HG02623 (cell line): ENCODE results near the gene RBFOX1.

Source experiments
- ATAC-seq: cut with Tn5 transposase; IDR thresholded peaks from one replicate; pipeline ENCODE4 v1.9.1; 2021; ENCODE audit warnings: moderate library complexity; ENCODE audit not compliant: unreplicated experiment

RBFOX1 gene

GRCh38 chr16:7585705-7586104 lies 253.1 kb downstream of the RBFOX1 start:
- ATAC-seq = no peak

GRCh38 chr16:7590934-7591333 lies 258.3 kb downstream of the RBFOX1 start:
- no peak for ATAC-seq

GRCh38 chr16:7596308-7596707 lies 263.7 kb downstream of the RBFOX1 start:
- ATAC-seq = no peak

GRCh38 chr16:7597677-7598076 lies 265.0 kb downstream of the RBFOX1 start:
- ATAC-seq = no peak

GRCh38 chr16:7601100-7601499 lies 268.5 kb downstream of the RBFOX1 start:
- ATAC-seq = no peak

- no peak for ATAC-seq
These were observed 269.8 kb downstream of the RBFOX1 start for GRCh38 chr16:7602291-7602950.

- no peak for ATAC-seq
These were observed 273.2 kb downstream of the RBFOX1 start for GRCh38 chr16:7605812-7606211.

GRCh38 chr16:7612671-7613070 lies 280.0 kb downstream of the RBFOX1 start:
- no peak for ATAC-seq

GRCh38 chr16:7613518-7613917 lies 280.9 kb downstream of the RBFOX1 start:
- no peak for ATAC-seq

- no peak for ATAC-seq
These were observed 281.6 kb downstream of the RBFOX1 start for GRCh38 chr16:7614021-7614795.

- no peak for ATAC-seq
These were observed 282.9 kb downstream of the RBFOX1 start for GRCh38 chr16:7615565-7615964.

- no peak for ATAC-seq
These were observed 292.5 kb downstream of the RBFOX1 start for GRCh38 chr16:7624871-7625766.

GRCh38 chr16:7628981-7629380 lies 296.3 kb downstream of the RBFOX1 start:
- ATAC-seq = no peak

- ATAC-seq = no peak
These were observed 296.9 kb downstream of the RBFOX1 start for GRCh38 chr16:7629571-7629970.

- ATAC-seq = no peak
These were observed 304.8 kb downstream of the RBFOX1 start for GRCh38 chr16:7637446-7637845.

GRCh38 chr16:7638306-7638705 lies 305.7 kb downstream of the RBFOX1 start:
- ATAC-seq = no peak

- no peak for ATAC-seq
These were observed 307.7 kb downstream of the RBFOX1 start for GRCh38 chr16:7640334-7640733.

- no peak for ATAC-seq
These were observed 311.5 kb downstream of the RBFOX1 start for GRCh38 chr16:7644176-7644575.

GRCh38 chr16:7644811-7645210 lies 312.2 kb downstream of the RBFOX1 start:
- ATAC-seq = no peak

- no peak for ATAC-seq
These were observed 314.3 kb downstream of the RBFOX1 start for GRCh38 chr16:7646821-7647500.

GRCh38 chr16:7650431-7650830 lies 317.8 kb downstream of the RBFOX1 start:
- no peak for ATAC-seq
